K562 (cell line): ENCODE data around the gene VGLL4. TPM values are rescaled to one million over a fixed set of nuclear protein-coding genes. Genes with fewer than 3 reads are reported as not detected.
A peak's percentile ranks its signal among the peaks of the same experiment; 100 is the strongest.

Source experiments
- ATAC-seq: fragments of 200-7000 bp; cut with Tn5 transposase; 3 replicates; pipeline ENCODE4 v1.9.1; 2020; ENCODE audit warnings: moderate library complexity
- BruUV-seq: library from RNA; stranded (reverse); fragments of 400-500 nt; replicated peaks from 2 replicates; lab custom pipeline; 2021; lab: Mats Ljungman, UMichigan
- CTCF ChIA-PET: fragments of 300-600 bp; formaldehyde crosslinking; extraction: SDS; loops from one replicate; lab custom pipeline; 2021; ENCODE audit warnings: low intra/inter-chr PET ratio; lab: Yijun Ruan, JAX
- POLR2A ChIA-PET: fragments of 300-600, 350-650 bp; sonication (Branson Sonifier 250); formaldehyde crosslinking; extraction: SDS; loops from one replicate; lab custom pipeline; 2021; ENCODE audit warnings: antibody characterized with exemption, inconsistent platforms; lab: Yijun Ruan, JAX
- DNase-seq, 4 experiments: peaks; one replicate each; pipeline versions ENCODE4 v3.0.0 to v3.0.0-alpha.2; 2011 to 2018; ENCODE audit warnings: low spot score in 3 of 4, mixed read lengths in 3 of 4; ENCODE audit errors: extremely low read depth in 1 of 4
- FAIRE-seq: peaks from 2 replicates; lab custom pipeline; 2011; peaks lifted over from hg19 to GRCh38; lab: Jason Lieb, UNC
- H2AFZ ChIP-seq: 2 replicates; pipeline ENCODE4 v1.6.0; 2011; ENCODE audit warnings: low read depth, low read length, control low read depth, inconsistent platforms
- H3K27ac ChIP-seq: fragments of 200-600 bp; 3 replicates; pipeline ENCODE4 v1.8.0; 2011; ENCODE audit warnings: low read depth, mild to moderate bottlenecking, control low read depth, inconsistent platforms, low read length, moderate library complexity, mixed read lengths; ENCODE audit errors: extremely low read depth
- H3K27me3 ChIP-seq, 2 experiments: fragments of 300-600 bp in 1 of 2; 2 replicates in 1 of 2; 3 replicates in 1 of 2; pipeline versions ENCODE4 v1.6.0 to v1.8.0; 2011; ENCODE audit warnings: inconsistent platforms in 2 of 2, low read length in 2 of 2, mild to moderate bottlenecking in 1 of 2, mixed read lengths in 1 of 2, moderate library complexity in 1 of 2; ENCODE audit not compliant: control insufficient read depth in 2 of 2, insufficient read depth in 2 of 2
- H3K36me3 ChIP-seq: fragments of 300-600 bp; 3 replicates; pipeline ENCODE4 v1.8.0; 2011; ENCODE audit warnings: mild to moderate bottlenecking, low read length, inconsistent platforms; ENCODE audit not compliant: control insufficient read depth, insufficient read depth
- H3K4me1 ChIP-seq, 2 experiments: fragments of 200-600 bp in 1 of 2; replicated peaks in 1 of 2; 2 replicates in 1 of 2; 3 replicates in 1 of 2; pipeline versions ENCODE4 v1.5.1 to v1.8.0; 2011; ENCODE audit warnings: inconsistent platforms in 2 of 2, low read length in 2 of 2, mild to moderate bottlenecking in 1 of 2, mixed read lengths in 1 of 2, moderate library complexity in 1 of 2; ENCODE audit not compliant: control insufficient read depth in 2 of 2, insufficient read depth in 2 of 2
- H3K4me2 ChIP-seq: 2 replicates; pipeline ENCODE4 v1.6.1; 2011; ENCODE audit warnings: low read length, control low read depth, inconsistent platforms, mixed read lengths; ENCODE audit not compliant: insufficient read depth
- H3K4me3 ChIP-seq: fragments of 200-600 bp; sonication (generic), shearing (Covaris generic); 2 replicates; pipeline ENCODE4 v1.5.1; 2016; ENCODE audit warnings: control low read depth, inconsistent platforms
- H3K79me2 ChIP-seq: fragments of 200-600 bp; 3 replicates; pipeline ENCODE4 v1.8.0; 2011; ENCODE audit warnings: low read length, inconsistent platforms; ENCODE audit not compliant: control insufficient read depth, insufficient read depth
- H3K9ac ChIP-seq, 2 experiments: 2 replicates each; pipeline versions ENCODE4 v1.6.0 to v1.6.1; 2011; ENCODE audit warnings: low read depth in 2 of 2, low read length in 2 of 2, control low read depth in 1 of 2, inconsistent platforms in 1 of 2, mild to moderate bottlenecking in 1 of 2, mixed read lengths in 1 of 2; ENCODE audit not compliant: insufficient read depth in 1 of 2
- H3K9me1 ChIP-seq: one replicate; pipeline ENCODE4 v1.6.0; 2011; ENCODE audit warnings: inconsistent platforms, mild to moderate bottlenecking, low read length, moderate library complexity; ENCODE audit not compliant: control insufficient read depth, insufficient read depth
- H3K9me3 ChIP-seq: replicated peaks from 2 replicates; pipeline ENCODE4 v1.5.1; 2011; ENCODE audit warnings: low read depth, low read length, inconsistent platforms; ENCODE audit not compliant: control insufficient read depth, insufficient read depth
- H4K20me1 ChIP-seq: replicated peaks from 2 replicates; pipeline ENCODE4 v1.6.1; 2011; ENCODE audit warnings: low read length, inconsistent platforms, mixed read lengths; ENCODE audit not compliant: control insufficient read depth, insufficient read depth
- GATAD2A ChIP-seq: fragments of 450-650 bp; IDR thresholded peaks from 2 replicates; pipeline ENCODE4 v1.6.1; 2017
- MITF ChIP-seq: IDR thresholded peaks from 2 replicates; pipeline ENCODE4 v1.6.1; 2014; ENCODE audit warnings: antibody characterized with exemption
- NRF1 ChIP-seq, 2 experiments: fragments of 450-650 bp; IDR thresholded peaks in 1 of 2; conservative IDR thresholded peaks in 1 of 2; 2 replicates each; pipeline ENCODE4 v1.6.1; 2014; ENCODE audit warnings: mild to moderate bottlenecking in 2 of 2
- PHB2 ChIP-seq: fragments of 450-650 bp; IDR thresholded peaks from 2 replicates; pipeline ENCODE4 v1.6.1; 2017; ENCODE audit warnings: low read depth
- RAD21 ChIP-seq, 2 experiments: fragments of 250-450 bp in 1 of 2; fragments of 450-650 bp in 1 of 2; sonication (Bioruptor Pico) in 1 of 2; formaldehyde crosslinking in 1 of 2; IDR thresholded peaks in 1 of 2; conservative IDR thresholded peaks in 1 of 2; 2 replicates each; pipeline versions ENCODE4 v1.4.0 to v1.8.0; 2020 to 2022; ENCODE audit warnings: mild to moderate bottlenecking in 2 of 2, moderate library complexity in 1 of 2
- SAFB ChIP-seq: fragments of 200-400 bp; formaldehyde crosslinking; IDR thresholded peaks from 2 replicates; pipeline ENCODE4 v1.6.1; 2017; ENCODE audit warnings: low read depth, low read length, borderline replicate concordance
- YY1 ChIP-seq, 3 experiments: IDR thresholded peaks; 2 replicates each; pipeline ENCODE4 v1.6.1; 2011; ENCODE audit warnings: low read length in 2 of 3, mild to moderate bottlenecking in 2 of 3, moderate library complexity in 2 of 3, borderline replicate concordance in 1 of 3, control low read depth in 1 of 3, low read depth in 1 of 3; ENCODE audit not compliant: insufficient read depth in 3 of 3, insufficient replicate concordance in 2 of 3, control insufficient read depth in 1 of 3, insufficient read length in 1 of 3; ENCODE audit errors: extremely low read depth in 1 of 3
- ZBTB9 ChIP-seq: fragments of 450-650 bp; formaldehyde crosslinking; IDR thresholded peaks from 2 replicates; pipeline ENCODE4 v1.4.0; 2020; ENCODE audit warnings: mild to moderate bottlenecking, moderate library complexity
- WGBS: fragments of 100-300 bp; shearing (Covaris generic); methylation state at CpG from one replicate; pipeline ENCODE4 v1.1.6; 2016; ENCODE audit warnings: low coverage, mixed read lengths; ENCODE audit not compliant: insufficient coverage; ENCODE audit errors: missing lambda C conversion rate; 5-methylcytosine and 5-hydroxymethylcytosine counted together
- in situ Hi-C: fragments of 300-500 bp; cut with MboI; formaldehyde crosslinking; loops from 4 replicates; pipeline ENCODE4 v1.15.0; 2018; ENCODE audit warnings: inconsistent platforms, mixed read lengths
- intact Hi-C: fragments of 100-400 bp; cut with micrococcal nuclease; formaldehyde crosslinking; loops from 2 replicates; pipeline ENCODE4 v1.14.2; 2022
- polyA plus RNA-seq, 8 experiments: library from polyadenylated mRNA; depleted of rRNA in 4 of 8; stranded (reverse) in 5 of 8; unstranded in 3 of 8; fragments of >200 nt; fragmentation: Nextera tagmentation in 2 of 8; fragmentation: Illumina TruSeq in 1 of 8; extraction: Ambion mirVana in 2 of 8; extraction: Trizol in 1 of 8; gene quantifications; 2 replicates each; pipeline versions ENCODE4 v1.2.1 to v1.2.3, GENCODE V29; 2011 to 2014; ENCODE audit warnings: inconsistent platforms in 1 of 8, missing spikeins in 1 of 8
- total RNA-seq, 7 experiments: library from RNA; depleted of rRNA in 6 of 7; stranded (reverse); fragments of >200 nt in 6 of 7; fragmentation: Illumina TruSeq in 2 of 7; extraction: Trizol in 2 of 7; gene quantifications; 2 replicates each; pipeline versions ENCODE4 v1.2.1 to v1.2.3, GENCODE V29; 2011 to 2021; ENCODE audit warnings: low replicate concordance in 1 of 7
- TF ChIP-seq, protein P1 (sequence below): sonication (generic); formaldehyde crosslinking; IDR thresholded peaks from 2 replicates; pipeline ENCODE4 v1.5.0; 2020; ENCODE audit warnings: missing genetic modification reagents
- TF ChIP-seq, protein P2 (sequence below), 3 experiments: IDR thresholded peaks in 2 of 3; conservative IDR thresholded peaks in 1 of 3; 2 replicates each; pipeline ENCODE4 v1.5.1; 2011 to 2012; ENCODE audit warnings: low read length in 3 of 3, mild to moderate bottlenecking in 3 of 3, control low read depth in 2 of 3, improper control_type of control experiment in 1 of 3, inconsistent platforms in 1 of 3, low read depth in 1 of 3, mixed read lengths in 1 of 3, moderate library complexity in 1 of 3; ENCODE audit not compliant: insufficient read depth in 2 of 3

Gene VGLL4
- total and polyA plus RNA-seq, 9 of the 15 experiments (the other 6 are each of a cell fraction or from before 2014, with no cell fraction given), result 0.27 to 10.9 (median 8.6) TPM

DNA sequence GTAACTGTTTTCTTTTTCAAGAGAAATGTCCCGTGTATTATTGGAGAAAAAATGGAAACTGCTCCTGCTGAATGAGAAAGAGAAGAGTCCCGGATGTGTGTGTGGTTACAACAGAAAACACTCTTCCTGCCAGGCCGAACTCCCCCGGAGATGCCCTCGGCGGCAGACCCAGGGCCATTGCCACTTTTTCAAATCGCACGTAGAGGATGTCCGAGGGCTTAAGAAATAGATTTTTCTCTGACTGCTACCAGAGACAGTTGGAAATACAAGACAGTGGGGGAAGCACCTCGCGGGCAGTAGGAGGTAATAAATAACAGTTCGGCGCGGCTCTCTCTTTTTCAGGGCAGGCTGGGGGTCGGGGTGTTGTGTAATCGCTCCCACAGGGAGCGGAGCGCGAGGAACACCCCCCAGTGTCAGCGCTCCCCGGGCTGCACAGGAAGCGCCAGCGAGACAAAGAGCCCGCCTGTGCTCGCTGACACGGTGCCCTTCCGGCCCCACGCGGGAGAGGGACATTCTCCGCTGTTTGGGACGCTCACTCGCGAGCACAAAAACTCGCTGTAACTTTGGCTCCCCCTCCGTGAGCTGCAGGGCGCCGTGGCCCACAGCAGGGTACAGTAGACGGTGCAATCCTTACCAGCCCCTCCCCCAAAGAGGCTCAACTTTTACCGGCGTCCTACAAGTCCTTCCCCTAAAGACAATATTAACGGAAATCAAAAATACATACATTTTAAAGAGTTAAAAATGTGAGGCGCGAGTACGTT lies 1.1 kb downstream of the VGLL4 start:
- peak; percentile 67 to 76 (median 72) for DNase-seq
- ChIA-PET POLR2A (interaction anchor here (0.5 to 1.5 kb wide), 4 partner anchors 9 to 376 kb away, joined by 3 to 4 read pairs (median 4); no protein-coding TSS in a partner anchor), CTCF (interaction anchor here (0.6 kb wide), 1 partner anchor 263 kb away, joined by 3 read pairs; no protein-coding TSS in a partner anchor)
- Histone ChIP-seq H3K9me3 (no peaks in the 10 kb centered on the region), H3K9me1 (no peaks in the 10 kb centered on the region), H3K4me2 (peak overlapping the region; percentile 85), H3K4me1 (peaks cover 9 to 15% of the 10 kb centered on the region in 2 experiments; a peak in 3 of 5 replicates), H2AFZ (peak overlapping the region; percentile 89), H3K36me3 (no peaks in the 10 kb centered on the region), H3K9ac (peak overlapping the region; percentile 79 to 97), H3K27ac (peak overlapping the region; percentile 77), H3K27me3 (peaks cover 5 to 6% of the 10 kb centered on the region in 2 experiments; a peak in 2 of 5 replicates), H3K79me2 (peaks cover 49% of the 10 kb centered on the region), H4K20me1 (no peaks in the 10 kb centered on the region), H3K4me3 (peak overlapping the region; percentile 59)
- in situ Hi-C loops (no loop called here), intact Hi-C loops (loop anchor here (2.0 to 5.0 kb wide), 3 partner anchors 35 to 264 kb away; no protein-coding TSS in a partner anchor)
- under 1% methylated on average over 44 of the region's 44 CpGs for WGBS
- no TSS peak for BruUV-seq
- ATAC-seq, result peak; percentile 77
- no peak for FAIRE-seq
- TF ChIP-seq GATAD2A, result 0 out of 2 replicates have a peak, but pooled peaks have one; percentile 39
- TF ChIP-seq NRF1 (conservative IDR thresholded peaks at IDR 0.05 in 1 of 2, IDR thresholded peaks at IDR 0.05 in 1 of 2), result no peak
- no peak for TF ChIP-seq PHB2
- TF ChIP-seq SAFB, result peak; percentile 97
- TF ChIP-seq MITF, result no peak
- TF ChIP-seq, protein P1, sequence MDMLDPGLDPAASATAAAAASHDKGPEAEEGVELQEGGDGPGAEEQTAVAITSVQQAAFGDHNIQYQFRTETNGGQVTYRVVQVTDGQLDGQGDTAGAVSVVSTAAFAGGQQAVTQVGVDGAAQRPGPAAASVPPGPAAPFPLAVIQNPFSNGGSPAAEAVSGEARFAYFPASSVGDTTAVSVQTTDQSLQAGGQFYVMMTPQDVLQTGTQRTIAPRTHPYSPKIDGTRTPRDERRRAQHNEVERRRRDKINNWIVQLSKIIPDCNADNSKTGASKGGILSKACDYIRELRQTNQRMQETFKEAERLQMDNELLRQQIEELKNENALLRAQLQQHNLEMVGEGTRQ (CRISPR knock-in tag), result 0 out of 2 replicates have a peak, but pooled peaks have one; percentile 1
- 0 out of 2 replicates have a peak, but pooled peaks have one; percentile 9 for TF ChIP-seq ZBTB9 (CRISPR knock-in tag)
- TF ChIP-seq, protein P2, sequence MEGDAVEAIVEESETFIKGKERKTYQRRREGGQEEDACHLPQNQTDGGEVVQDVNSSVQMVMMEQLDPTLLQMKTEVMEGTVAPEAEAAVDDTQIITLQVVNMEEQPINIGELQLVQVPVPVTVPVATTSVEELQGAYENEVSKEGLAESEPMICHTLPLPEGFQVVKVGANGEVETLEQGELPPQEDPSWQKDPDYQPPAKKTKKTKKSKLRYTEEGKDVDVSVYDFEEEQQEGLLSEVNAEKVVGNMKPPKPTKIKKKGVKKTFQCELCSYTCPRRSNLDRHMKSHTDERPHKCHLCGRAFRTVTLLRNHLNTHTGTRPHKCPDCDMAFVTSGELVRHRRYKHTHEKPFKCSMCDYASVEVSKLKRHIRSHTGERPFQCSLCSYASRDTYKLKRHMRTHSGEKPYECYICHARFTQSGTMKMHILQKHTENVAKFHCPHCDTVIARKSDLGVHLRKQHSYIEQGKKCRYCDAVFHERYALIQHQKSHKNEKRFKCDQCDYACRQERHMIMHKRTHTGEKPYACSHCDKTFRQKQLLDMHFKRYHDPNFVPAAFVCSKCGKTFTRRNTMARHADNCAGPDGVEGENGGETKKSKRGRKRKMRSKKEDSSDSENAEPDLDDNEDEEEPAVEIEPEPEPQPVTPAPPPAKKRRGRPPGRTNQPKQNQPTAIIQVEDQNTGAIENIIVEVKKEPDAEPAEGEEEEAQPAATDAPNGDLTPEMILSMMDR (IDR thresholded peaks at IDR 0.05 in 2 of 3, conservative IDR thresholded peaks at IDR 0.05 in 1 of 3; ENCODE audit: insufficient read depth in 2 of 3, low read depth in 1 of 3, low read length in 3 of 3), result no peak
- TF ChIP-seq RAD21 (CRISPR knock-in tag; conservative IDR thresholded peaks at IDR 0.05 in 1 of 2, IDR thresholded peaks at IDR 0.05 in 1 of 2), result peak in 1 of 2 experiments; percentile 13; a peak in 1 of 4 replicates
- peak; percentile 14 to 57 (median 22) for TF ChIP-seq YY1 (IDR thresholded peaks at IDR 0.05; ENCODE audit: borderline replicate concordance in 1 of 3, control insufficient read depth in 1 of 3, extremely low read depth in 1 of 3, insufficient read depth in 3 of 3, insufficient read length in 1 of 3, insufficient replicate concordance in 2 of 3, low read depth in 1 of 3, low read length in 2 of 3)
